ENCODE results near the gene LACTBL1.

Gene LACTBL1

GRCh38 chr1:22913421-22914141 lies 59.1 kb downstream of the LACTBL1 start:
- DNase-seq (ENCODE audit: low read depth), result no peak

- DNase-seq (ENCODE audit: low read depth), result no peak
Observed at GRCh38 chr1:22912311-22912710, 60.4 kb downstream of the LACTBL1 start.

- no peak for DNase-seq (ENCODE audit: low read depth)
Observed at GRCh38 chr1:22910986-22911651, 61.5 kb downstream of the LACTBL1 start.

- no peak for DNase-seq (ENCODE audit: low read depth)
Observed at GRCh38 chr1:22910286-22910685, 62.4 kb downstream of the LACTBL1 start.

- no peak for DNase-seq (ENCODE audit: low read depth)
Observed at GRCh38 chr1:22908880-22909426, 63.7 kb downstream of the LACTBL1 start.

GRCh38 chr1:22907528-22907927 lies 65.1 kb downstream of the LACTBL1 start:
- no peak for DNase-seq (ENCODE audit: low read depth)

GRCh38 chr1:22906968-22907367 lies 65.7 kb downstream of the LACTBL1 start:
- no peak for DNase-seq (ENCODE audit: low read depth)

GRCh38 chr1:22903113-22903512 lies 69.6 kb downstream of the LACTBL1 start:
- DNase-seq (ENCODE audit: low read depth), result no peak

All from activated T-cell treated with anti-CD3 and anti-CD28 coated beads for 48 hours (primary cell).